IPS-20b (cell line): Measurements from ENCODE around the gene SLC7A6.
A peak's percentile ranks its signal among the peaks of the same experiment; 100 is the strongest.

Experiments used
- H3K27ac ChIP-seq: one replicate; pipeline ENCODE4 v1.5.1; 2013; ENCODE audit warnings: low read length
- H3K27me3 ChIP-seq: 2 replicates; pipeline ENCODE4 v1.6.1; 2013; ENCODE audit warnings: mild to moderate bottlenecking, low read length, inconsistent platforms; ENCODE audit not compliant: insufficient read depth
- H3K36me3 ChIP-seq: 2 replicates; pipeline ENCODE4 v1.6.1; 2013; ENCODE audit warnings: low read depth, mild to moderate bottlenecking, inconsistent platforms, low read length, moderate library complexity; ENCODE audit not compliant: insufficient read depth
- H3K4me1 ChIP-seq: 2 replicates; pipeline ENCODE4 v1.6.1; 2013; ENCODE audit warnings: mild to moderate bottlenecking, control low read depth, inconsistent platforms, low read length, moderate library complexity; ENCODE audit not compliant: insufficient read depth
- H3K4me3 ChIP-seq: 2 replicates; pipeline ENCODE4 v1.5.1; 2013; ENCODE audit warnings: mild to moderate bottlenecking, low read length, inconsistent platforms
- H3K9ac ChIP-seq: 2 replicates; pipeline ENCODE4 v1.6.1; 2013; ENCODE audit warnings: low read depth, mild to moderate bottlenecking, inconsistent platforms, low read length, moderate library complexity
- H3K9me3 ChIP-seq: 2 replicates; pipeline ENCODE4 v1.6.1; 2013; ENCODE audit warnings: mild to moderate bottlenecking, low read depth, low read length, inconsistent platforms; ENCODE audit not compliant: insufficient read depth

Gene SLC7A6

DNA sequence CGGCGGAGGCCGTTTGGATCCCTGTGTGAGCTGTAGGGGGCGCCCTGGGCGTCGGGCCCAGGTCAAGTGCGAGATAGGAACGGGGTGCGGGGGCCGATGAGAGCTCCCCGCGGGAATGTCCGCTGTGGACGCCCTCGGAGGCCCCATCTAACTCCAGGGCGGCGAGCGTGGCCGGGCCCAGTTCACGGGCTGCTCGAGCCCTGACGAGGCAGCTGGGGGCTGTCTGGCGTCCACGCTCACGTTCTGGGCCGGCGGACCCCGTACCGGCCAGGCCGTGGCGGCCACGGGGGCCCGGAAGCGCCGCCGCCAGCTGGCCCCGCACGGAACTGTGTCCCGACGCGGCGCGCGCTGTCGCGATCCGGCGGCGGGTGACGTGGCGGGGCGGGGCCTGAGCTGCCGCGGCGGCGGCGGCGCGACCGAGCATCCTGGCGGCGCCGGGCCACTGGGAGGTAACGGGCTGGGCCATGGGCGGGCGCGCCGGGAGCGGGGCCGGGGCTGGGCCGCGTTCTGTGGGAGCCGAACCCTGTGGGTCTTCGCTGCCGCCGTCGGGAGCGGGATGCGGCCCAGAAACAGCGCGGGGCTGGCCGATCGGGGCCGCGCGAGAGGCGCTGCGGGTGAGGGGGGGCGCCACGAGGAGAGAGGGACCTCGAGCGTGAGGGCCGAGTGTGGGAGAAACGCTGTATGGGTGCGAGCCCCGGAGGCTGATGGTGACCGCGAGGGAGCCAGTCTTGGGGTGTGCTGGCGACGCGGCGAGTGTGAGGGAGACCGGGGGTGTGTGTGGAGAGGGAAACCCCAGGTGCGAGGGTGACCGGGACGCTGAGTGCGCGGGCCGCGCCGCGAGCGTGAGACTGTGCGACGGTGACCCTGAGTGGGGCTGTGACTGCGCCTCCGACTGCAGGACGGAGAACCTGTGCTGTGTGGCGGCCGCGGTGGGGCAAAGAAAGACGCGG is at the start of gene SLC7A6:
TSS of gene SLC7A6 (plus strand) at position 399 of the 950 bp plus-strand sequence. CDS start 10,201 bp downstream, outside the sequence.
- Histone ChIP-seq H3K9me3 (no peaks in the 10 kb centered on the region), H3K27me3 (peaks cover 19% of the 10 kb centered on the region), H3K27ac (no peak within 1 kb of the TSS), H3K9ac (peak within 1 kb of the TSS; percentile 77), H3K36me3 (peaks cover 6% of the 10 kb centered on the region), H3K4me1 (peaks cover 9% of the 10 kb centered on the region), H3K4me3 (peak within 1 kb of the TSS; percentile 87)

- Histone ChIP-seq H3K27ac (no peak overlapping the region), H3K36me3 (no peaks in the 10 kb centered on the region; the same call in 1 of the 2 replicates), H3K9me3 (no peaks in the 10 kb centered on the region), H3K9ac (no peak overlapping the region), H3K27me3 (no peaks in the 10 kb centered on the region), H3K4me3 (no peak overlapping the region), H3K4me1 (no peaks in the 10 kb centered on the region)
Observed at GRCh38 chr16:68214726-68215125, 49.6 kb upstream of the SLC7A6 start.

- H3K4me1 ChIP-seq: no peaks in the 10 kb centered on the region
- H3K36me3 ChIP-seq: no peaks in the 10 kb centered on the region; the same call in 1 of the 2 replicates
- H3K4me3 ChIP-seq: no peak overlapping the region
- H3K9ac ChIP-seq: no peak overlapping the region
- no peaks in the 10 kb centered on the region for H3K9me3 ChIP-seq
- no peak overlapping the region for H3K27ac ChIP-seq
- H3K27me3 ChIP-seq: no peaks in the 10 kb centered on the region
Observed at GRCh38 chr16:68215302-68215701, 49.0 kb upstream of the SLC7A6 start.

DNA sequence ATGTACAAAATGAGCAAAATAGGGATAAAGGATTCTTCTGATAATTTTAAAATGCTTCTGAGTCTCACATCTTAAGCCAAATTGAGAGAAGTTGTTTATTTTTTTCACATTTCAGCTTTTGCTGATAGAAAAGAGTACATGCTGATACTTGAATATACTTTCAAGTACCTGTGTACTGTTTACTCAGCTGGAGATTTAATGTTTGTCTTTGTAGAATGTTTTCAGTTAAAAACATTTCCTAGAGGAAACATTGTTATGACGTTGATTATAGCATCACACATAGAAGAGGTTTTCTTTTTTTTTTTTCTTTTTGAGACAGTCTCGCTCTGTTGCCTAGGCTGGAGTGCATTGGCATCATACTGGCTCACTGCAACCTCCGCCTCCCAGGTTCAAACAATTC is 48.1 kb upstream of the SLC7A6 start:
- Histone ChIP-seq H3K27me3 (no peaks in the 10 kb centered on the region), H3K4me3 (no peak overlapping the region), H3K36me3 (no peaks in the 10 kb centered on the region; the same call in 1 of the 2 replicates), H3K4me1 (peaks cover 3% of the 10 kb centered on the region; the same call in 1 of the 2 replicates), H3K27ac (no peak overlapping the region), H3K9me3 (no peaks in the 10 kb centered on the region), H3K9ac (no peak overlapping the region)

DNA sequence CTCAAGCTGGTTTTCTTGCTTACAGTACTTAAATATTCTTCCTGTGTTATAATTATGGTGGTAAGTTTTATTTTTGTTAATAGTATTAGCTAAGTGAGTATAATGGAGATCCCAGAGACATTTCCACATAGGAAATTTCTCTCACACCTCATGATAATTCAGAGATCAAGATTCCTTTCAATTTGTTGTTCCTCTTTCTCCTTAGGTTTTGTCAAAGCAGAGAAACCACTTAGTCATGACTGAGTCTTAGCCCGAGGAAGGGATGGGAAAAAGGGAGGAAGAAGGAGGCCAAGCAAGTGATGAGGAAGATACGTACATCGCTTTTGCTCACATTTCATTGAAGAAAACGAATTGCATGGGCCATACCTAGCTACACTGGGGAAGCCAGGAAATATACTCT is 46.8 kb upstream of the SLC7A6 start:
- peaks cover 3% of the 10 kb centered on the region; the same call in 1 of the 2 replicates for H3K4me1 ChIP-seq
- no peaks in the 10 kb centered on the region for H3K27me3 ChIP-seq
- H3K9me3 ChIP-seq: no peaks in the 10 kb centered on the region
- H3K27ac ChIP-seq: no peak overlapping the region
- no peaks in the 10 kb centered on the region; the same call in 1 of the 2 replicates for H3K36me3 ChIP-seq
- no peak overlapping the region for H3K9ac ChIP-seq
- no peak overlapping the region for H3K4me3 ChIP-seq

- Histone ChIP-seq H3K4me3 (no peak overlapping the region), H3K9me3 (no peaks in the 10 kb centered on the region), H3K27me3 (no peaks in the 10 kb centered on the region), H3K9ac (peak overlapping the region; percentile 32; the same call in 1 of the 2 replicates), H3K27ac (no peak overlapping the region), H3K4me1 (peaks cover 3% of the 10 kb centered on the region; the same call in 1 of the 2 replicates), H3K36me3 (no peaks in the 10 kb centered on the region; the same call in 1 of the 2 replicates)
Observed at GRCh38 chr16:68219725-68220351, 44.5 kb upstream of the SLC7A6 start.

DNA sequence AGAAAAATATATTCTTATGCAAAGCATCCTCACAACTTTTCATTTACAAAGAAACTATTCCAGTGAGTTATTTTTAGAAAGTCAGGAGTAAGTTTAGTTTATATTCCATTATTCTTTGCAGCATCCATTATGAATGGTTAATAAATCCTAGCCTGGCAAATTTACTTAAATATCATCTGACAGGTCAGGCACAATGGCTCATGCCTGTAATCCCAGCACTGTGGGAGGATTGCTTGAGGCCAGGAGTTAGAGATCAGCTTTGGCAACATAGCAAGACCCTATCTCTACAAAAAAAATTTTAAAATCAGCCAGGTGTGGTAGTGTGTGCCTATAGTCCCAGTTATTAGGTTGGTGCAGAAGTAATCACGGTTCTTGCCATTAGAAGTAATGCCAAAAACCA is 41.3 kb upstream of the SLC7A6 start:
- Histone ChIP-seq H3K4me1 (peaks cover 3% of the 10 kb centered on the region; the same call in 1 of the 2 replicates), H3K27ac (no peak overlapping the region), H3K9ac (no peak overlapping the region), H3K4me3 (no peak overlapping the region), H3K27me3 (no peaks in the 10 kb centered on the region), H3K9me3 (no peaks in the 10 kb centered on the region), H3K36me3 (no peaks in the 10 kb centered on the region; the same call in 1 of the 2 replicates)

DNA sequence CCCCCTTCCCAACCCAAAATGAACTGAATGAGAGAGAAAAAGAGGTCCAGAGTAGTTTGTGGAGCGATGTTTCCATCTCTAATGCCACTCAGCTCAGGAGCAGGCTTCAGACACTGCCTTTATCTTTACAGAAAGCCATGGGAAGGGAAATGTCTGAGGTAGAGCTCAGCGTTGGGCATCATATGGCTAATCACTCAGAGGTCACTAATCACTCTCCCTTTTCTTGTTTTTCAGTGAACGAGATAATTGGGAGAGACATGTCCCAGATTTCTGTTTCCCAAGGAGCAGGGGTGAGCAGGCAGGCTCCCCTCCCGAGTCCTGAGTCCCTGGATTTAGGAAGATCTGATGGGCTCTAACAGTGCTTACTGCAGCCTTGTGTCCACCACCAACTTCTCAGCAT is 38.2 kb upstream of the SLC7A6 start:
- Histone ChIP-seq H3K9ac (no peak overlapping the region), H3K4me1 (no peaks in the 10 kb centered on the region; the same call in 1 of the 2 replicates), H3K27ac (no peak overlapping the region), H3K4me3 (no peak overlapping the region), H3K9me3 (no peaks in the 10 kb centered on the region), H3K36me3 (peaks cover 25% of the 10 kb centered on the region), H3K27me3 (no peaks in the 10 kb centered on the region)

DNA sequence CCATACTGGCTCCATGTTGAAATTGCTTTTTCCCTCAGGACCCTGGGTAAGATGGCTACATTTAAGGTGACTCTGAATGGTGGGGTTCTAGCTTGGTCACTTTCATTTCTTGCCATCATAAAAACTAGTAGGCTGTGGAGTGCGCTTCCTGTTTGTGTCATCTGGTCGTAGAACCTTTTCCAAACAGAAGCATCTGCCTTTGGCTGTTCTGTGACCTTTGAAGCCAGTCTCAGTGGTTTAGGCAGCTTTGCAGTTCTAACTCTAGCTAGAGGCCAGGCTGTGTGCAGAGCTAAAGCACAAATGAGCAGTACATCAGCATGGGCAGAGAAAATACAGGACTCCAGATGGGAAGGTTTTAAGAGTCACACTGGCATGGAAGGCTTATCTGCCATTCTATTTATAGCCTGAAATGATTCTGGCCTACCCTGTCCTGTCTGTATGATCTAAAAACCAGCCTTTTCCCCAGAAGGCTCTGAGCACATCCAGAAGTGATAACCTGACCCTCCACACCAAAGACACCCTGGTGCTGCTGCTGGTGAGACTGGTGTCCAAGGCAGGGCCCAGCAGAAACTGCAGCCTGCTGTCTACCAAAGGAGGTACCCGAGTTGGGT is 37.0 kb upstream of the SLC7A6 start:
- Histone ChIP-seq H3K27ac (no peak overlapping the region), H3K36me3 (peaks cover 36% of the 10 kb centered on the region), H3K9me3 (no peaks in the 10 kb centered on the region), H3K4me1 (no peaks in the 10 kb centered on the region), H3K9ac (no peak overlapping the region), H3K4me3 (no peak overlapping the region), H3K27me3 (no peaks in the 10 kb centered on the region)

DNA sequence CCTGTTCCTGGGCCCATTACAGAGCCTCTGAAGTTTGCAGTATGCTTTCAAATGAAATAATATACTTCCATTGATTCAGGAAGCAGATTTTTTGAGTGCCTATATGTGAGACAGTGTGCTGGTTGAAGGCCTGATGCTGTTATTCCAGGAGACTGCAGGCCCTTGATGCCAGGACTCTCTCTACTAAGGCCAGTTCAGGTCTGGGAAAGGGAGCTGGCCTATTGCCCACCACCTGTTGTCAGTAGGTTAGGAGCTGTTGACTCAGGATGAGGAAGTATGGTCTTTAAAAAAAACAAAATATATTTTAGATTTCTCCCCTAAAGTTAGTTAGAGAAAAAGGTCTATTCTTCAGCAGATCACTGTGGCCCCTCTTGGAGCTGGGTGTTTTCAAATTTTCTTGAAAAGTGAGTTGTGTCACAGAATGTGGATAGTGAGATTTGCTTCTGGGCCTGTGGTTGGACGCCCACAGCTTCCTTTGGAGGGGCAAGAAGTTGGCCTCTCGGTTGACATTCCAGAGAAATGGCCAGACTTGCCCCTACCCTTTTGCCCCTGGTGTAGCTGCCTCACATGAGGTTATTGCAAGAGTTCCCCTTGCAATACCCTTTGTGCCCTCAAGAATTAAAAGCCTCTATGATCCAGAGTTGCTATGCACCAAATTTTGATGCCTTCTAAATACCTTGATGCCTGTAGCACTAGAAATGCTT is 36.3 kb upstream of the SLC7A6 start:
- Histone ChIP-seq H3K9me3 (no peaks in the 10 kb centered on the region), H3K36me3 (peaks cover 43% of the 10 kb centered on the region), H3K4me1 (no peaks in the 10 kb centered on the region), H3K4me3 (no peak overlapping the region), H3K27ac (no peak overlapping the region), H3K9ac (no peak overlapping the region), H3K27me3 (no peaks in the 10 kb centered on the region)

DNA sequence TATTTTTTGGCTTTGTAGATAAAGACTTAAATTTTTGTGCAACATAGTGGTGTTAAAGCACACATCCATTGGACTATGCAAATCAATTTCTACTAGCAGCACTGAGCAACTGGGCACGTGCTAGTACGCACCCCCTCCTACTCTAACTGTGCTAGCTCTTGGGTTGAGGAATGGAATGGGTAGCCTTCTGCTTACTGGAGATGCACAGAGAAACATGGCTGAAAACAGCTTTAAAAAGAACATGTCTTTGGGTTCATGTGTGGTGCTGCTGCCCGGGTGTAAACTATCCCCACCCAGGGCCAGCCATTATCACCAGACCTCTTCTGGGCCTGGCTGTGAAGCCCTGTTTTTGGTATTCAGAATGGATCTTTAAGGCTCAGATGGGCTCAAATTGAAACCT is 35.7 kb upstream of the SLC7A6 start:
- Histone ChIP-seq H3K27ac (no peak overlapping the region), H3K4me3 (no peak overlapping the region), H3K9ac (no peak overlapping the region), H3K27me3 (no peaks in the 10 kb centered on the region), H3K36me3 (peaks cover 47% of the 10 kb centered on the region), H3K9me3 (no peaks in the 10 kb centered on the region), H3K4me1 (no peaks in the 10 kb centered on the region)
